NCI-H460 (cell line): ENCODE measurements around the gene ZCCHC24. TPM values are rescaled to one million over a fixed set of nuclear protein-coding genes. Genes with fewer than 3 reads are reported as not detected.

Experiments
- DNase-seq: peaks from one replicate; pipeline ENCODE4 v3.0.0-alpha.2; 2016; ENCODE audit warnings: low read depth; ENCODE audit errors: extremely low read depth
- polyA plus RNA-seq: library from polyadenylated mRNA; depleted of rRNA; stranded (reverse); fragments of >200 nt; gene quantifications from 2 replicates; pipeline ENCODE4 v1.2.3, GENCODE V29; 2014; cell fraction: nucleus; rRNA removed
- total RNA-seq: library from RNA; depleted of rRNA; stranded (reverse); fragments of >200 nt; shearing (Covaris generic); gene quantifications from 2 replicates; pipeline ENCODE4 v1.2.3, GENCODE V29; 2014; rRNA removed

Gene ZCCHC24
- 3.2 and 3.7 TPM in 2 replicates for total RNA-seq
- polyA plus RNA-seq: 2.9 and 4.0 TPM in 2 replicates

DNA sequence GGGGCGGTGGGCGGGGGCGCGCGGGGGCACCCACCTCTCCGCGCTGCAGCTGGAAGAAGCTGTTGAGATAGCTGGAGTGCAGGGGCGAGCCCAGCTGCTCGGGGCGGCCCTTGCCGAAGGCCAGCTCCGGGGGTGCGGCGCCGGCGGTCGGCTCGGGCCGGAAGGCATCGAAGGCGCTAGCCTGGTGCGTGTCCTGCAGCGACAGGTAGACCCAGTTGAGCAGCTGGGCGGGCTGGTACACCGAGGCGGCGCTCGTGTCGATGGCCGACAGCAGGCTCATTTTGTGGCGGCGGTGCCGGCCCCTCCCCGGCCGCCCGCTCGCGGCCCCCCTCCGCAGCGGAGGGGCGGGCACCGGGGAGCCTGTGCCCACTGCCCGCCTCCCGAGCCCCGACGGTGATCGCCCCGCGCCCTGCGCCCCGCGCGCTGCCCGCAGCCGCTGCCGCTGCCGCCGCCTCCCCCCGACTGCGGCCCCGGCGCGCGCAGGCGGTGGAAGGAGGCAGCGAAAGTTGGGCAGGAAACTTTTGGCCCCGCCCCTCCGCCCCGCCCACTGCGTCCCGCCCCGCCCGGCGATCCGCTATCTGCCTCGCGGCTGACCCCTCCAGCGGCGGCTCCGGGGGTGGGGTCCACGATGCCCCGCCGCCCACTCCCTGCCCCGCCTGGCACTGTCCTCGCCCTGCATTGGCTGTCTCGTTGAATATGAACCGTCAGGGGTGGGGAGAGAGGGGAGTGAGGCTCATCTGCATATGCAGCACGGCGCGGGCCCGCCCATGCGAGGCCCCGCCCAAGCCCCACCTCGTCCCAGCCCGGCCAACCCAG, at the start of gene ZCCHC24:
Gene ZCCHC24 (minus strand): TSS at position 464 of the 816 bp plus-strand sequence. CDS start 184 bp downstream, at position 280.
- DNase-seq: peak; percentile 98

DNA sequence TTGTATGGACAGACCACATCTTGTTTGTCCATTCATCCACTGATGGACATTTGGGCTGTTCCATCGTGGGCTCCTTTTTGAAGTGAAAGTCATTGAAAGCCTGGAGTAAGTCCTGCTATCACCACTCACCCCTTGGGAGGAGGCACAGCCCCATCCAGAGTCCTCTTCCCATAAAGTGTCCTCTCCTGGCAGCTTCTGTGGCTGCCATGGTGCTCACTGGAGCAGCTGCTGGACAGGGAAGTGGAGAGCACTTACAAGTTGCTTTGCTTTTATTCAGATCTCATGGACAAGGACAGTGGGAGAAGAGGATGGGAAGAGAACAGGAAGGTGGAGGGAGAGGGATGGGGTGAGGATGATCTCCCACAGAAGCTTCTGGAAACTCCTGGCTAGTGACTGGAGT, 48.4 kb upstream of the ZCCHC24 start:
- no peak for DNase-seq

DNA sequence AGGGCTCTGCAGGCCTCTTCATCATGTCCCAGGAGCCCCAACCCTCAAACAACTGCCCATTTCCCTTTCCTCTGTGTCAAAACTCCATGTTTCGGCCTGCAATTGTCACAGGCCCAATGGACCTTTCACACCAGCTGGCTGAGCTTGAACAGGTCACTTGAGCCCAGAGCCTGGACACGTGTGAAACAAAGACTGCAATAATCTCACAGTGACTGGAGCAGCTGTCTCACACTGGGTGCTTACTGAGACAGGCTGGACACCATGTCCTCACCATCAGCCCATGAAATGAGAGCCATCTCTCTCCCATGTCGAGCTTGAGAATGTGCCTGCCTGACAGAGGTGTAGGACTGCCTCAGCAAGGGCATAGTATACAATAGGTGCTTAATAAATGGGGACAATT, 47.4 kb upstream of the ZCCHC24 start:
- no peak for DNase-seq

DNA sequence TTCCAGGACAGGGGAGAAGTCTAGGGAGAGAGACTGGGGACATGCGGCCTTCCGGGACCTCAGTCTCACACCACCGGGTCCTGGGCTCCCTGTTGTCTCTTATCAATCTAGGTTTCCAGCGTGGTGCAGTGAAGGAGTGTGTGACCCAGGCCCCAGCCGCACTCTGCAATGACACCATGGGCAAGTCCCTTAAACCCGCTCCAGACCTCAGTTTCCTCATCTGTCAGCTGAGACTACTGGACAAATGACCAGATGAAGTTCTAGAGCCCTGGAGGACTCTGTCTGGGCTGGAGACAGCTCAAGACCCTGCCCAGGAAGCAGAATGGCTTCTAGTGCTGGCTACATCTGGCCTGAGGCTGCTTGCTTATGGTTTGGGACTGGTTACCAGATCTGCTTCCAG, 46.8 kb upstream of the ZCCHC24 start:
- DNase-seq: no peak

DNA sequence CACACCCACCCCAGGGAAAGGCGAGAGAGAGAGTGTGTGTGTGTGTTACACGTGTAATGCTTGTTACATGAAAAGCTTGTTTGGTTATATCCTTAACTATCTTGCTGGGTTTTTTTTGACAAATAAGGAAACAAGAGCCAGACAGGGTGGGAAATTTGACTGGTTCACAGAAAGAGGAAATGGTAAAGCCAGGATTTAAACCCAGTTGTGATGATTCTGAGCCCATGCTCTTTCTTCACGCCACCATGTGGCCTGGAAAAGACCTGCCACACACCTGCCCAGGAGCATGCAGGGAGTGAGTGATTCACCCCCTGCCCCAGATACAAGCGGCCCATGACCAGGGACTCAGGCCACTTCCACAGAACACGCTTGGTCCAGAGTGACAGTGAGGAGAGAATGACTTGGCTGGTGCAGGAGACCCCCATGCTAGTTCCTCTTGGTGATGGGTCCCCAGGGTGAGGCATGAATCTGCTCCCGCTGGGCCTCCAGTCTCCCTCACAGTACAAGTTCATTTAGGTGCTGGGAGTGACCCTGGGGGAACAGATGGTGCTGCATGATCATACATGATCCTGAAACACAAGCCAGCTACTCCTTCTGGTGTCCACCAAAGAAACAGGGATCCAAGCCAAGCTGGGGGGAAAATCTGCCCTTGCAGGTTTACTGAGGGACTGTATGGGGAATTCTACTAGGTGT, 45.9 kb upstream of the ZCCHC24 start:
- no peak for DNase-seq

DNA sequence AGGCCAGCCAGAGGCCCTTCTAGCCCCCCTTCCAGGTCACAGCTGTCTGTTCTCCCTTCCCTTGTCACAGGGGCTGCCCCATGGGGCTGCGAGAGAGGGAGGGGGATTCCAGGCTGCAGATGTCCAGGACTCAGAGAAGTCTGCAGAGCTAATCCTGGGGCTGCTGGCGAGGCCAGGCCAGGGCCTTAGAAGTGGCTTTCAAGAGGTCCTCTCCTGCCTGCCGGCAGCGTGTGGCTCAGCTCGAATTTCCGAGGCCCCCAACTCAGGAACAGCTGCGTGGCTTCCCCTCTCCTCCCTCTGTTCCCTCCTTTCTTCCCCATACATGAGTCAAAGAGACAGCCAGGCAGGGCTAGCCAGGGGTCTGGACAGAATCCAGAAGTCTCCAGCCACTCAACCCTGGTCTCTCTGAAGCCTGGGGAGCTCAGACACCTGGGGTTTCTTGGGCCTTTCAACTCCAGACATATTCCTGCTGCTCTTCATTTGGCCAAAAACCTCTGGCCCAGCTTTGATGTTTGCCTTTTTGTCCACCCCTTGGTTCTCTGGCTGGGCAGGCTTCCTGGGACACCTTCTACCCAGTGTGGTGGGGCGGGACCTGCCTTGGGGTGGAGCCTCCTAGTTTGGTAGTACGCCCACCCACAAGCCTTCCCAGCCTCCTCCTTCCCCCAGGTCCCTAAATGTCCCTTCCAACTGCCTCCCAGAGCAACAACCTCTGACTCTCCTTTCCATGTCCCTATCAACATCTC, 45.1 kb upstream of the ZCCHC24 start:
- no peak for DNase-seq

DNA sequence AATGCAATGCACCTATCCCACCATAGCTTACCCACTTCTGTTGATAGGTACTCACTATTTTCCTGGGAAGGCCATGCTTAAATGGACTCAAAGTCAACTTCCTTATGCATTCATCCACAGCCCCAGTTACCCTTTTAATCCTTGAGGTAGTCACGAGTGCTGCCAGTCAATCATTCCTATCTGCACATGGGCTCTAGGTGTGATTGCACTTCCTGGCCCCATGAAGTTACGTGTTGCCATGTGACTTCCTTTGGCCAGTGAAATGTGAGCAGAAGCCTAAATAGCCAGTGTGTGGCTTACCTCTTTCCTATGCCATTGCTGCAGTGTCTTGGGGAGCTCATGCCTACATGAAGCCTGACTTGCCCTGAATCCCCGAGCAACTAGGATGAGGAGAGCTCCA, 43.4 kb upstream of the ZCCHC24 start:
- no peak for DNase-seq

DNA sequence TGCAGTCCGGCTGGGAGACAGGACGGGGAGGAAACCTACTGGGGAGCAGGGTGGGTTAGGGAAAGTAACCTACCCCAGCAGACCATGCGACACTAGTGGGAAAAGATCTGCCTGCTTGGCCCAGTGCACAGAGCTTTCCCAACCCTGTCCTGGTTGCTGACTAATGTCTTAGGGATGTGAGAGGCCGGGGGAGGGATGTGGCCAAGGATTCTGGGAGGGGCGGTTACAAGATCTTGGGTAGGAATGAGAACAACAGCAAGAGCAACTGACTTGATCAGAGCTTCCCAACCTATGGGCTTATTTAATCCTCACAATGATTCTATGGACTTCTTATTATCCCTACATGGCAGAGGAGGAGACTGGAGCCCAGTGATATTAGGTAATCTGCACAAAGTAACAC, 42.9 kb upstream of the ZCCHC24 start:
- DNase-seq: peak; percentile 26

DNA sequence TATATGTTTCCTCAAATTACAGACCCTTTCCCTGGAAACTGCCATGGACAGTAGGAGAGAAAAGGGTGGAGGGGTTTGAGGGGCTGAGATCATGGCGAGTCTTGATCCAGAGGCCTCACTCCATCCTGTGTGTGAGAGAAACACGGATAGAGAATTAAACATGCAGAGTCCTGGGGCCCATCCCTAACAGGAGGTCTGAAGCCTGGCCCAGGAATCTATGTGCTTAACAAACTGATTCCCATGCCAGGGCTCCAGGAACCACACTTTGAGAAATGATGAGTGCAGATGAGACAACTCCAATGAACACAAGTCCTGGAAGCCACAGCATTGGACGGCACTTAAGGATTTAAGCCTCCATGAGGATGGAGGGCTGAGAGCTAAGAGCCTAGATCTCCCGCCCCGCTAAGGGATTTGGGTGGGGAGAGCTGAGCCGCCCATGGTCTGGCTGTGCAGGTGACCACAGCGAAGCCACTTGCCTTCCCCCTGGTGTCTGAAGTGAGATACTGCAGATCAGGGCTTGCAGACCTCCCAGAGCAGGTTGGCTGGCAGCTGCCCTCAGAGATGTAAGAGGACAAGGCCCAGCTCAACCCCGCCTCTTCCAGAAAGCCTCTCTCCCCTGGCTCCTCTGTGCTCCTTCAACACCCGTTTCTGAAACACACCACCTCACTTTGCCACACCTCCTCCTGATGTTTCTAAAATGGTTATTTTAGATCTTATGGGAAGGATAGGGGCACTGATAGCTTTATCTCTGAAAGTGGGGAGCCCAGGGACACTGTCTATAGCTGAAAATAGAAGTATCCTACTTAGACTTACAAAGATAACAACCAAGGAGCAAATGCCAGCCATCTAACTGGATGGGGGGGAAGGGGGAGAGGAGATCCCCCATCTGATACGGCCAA, 42.1 kb upstream of the ZCCHC24 start:
- peak; percentile 38 for DNase-seq

DNA sequence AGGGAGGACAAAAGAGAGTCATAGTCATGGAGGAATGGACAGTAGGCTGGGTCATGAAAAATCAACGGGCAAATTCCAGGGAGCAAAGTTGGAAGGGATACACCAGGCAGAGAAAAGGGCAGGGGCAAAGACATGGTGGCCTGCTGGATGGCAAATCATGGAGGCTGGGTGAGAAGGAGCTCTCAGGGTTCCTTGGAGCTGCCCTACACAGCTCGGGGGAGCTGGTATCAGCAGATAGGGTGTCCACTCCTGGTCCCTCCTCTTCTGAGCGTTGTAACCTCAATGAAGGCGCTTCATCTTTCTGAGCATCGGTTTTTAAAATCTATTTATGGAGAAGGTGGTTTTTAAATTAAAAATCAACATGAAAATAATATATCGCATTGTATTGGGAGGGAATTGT, 39.1 kb upstream of the ZCCHC24 start:
- no peak for DNase-seq

DNA sequence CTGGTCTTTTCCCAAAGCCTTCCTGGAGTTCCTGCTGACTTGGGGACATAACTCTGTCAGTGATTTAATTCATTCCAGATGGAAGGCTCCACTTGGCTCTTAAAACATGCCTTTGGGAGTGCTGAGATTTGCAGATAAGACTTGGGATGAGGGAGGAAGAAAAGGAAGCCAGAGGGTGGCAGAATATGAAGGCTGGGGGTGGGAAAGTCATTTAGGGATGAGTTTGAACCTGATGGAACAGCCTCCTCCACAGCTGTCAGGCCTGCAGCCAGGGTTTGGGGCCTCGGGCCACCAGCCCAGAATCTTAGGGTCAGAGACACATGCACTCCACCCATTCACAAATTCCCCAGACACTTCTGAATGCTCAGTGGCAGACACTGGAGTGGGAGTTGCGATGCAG, 38.5 kb upstream of the ZCCHC24 start:
- no peak for DNase-seq

DNA sequence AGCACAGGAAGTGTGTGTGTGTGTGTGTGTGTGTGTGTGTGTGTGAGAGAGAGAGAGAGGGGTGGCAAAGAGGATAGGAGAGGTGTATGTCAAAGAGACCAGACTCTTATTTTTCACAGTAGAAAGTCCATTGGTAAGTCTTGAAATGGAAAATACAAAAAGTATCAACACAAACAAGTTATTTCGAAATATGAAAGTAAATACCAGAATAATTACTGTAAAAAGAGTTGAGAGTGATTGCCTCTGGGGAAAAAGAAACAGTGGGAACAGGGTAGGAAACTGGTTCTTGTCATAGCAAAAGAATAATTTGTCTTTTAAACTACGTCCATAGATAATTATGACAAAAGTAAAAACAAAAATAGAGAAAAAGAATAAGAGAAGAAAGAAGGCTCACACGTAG, 37.9 kb upstream of the ZCCHC24 start:
- DNase-seq: no peak

DNA sequence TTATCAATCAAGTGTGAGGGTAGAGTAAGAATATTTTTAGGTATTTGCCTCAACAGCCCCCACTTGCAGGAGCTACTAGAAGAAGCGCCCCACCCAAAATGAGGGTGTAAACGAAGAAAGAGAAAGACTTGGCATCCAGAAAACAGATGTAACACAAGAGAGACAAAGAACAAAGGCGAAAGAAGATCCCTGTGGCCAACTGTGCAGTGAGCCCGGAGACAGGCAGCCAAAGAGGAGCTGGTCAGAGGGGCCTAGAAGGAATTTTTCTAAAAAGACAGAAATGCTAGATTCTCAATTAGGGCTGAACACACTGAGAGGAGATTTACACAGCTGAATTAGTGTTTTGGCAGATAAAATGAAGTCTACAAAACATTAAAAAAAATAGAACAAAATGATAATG, 37.3 kb upstream of the ZCCHC24 start:
- DNase-seq: no peak

DNA sequence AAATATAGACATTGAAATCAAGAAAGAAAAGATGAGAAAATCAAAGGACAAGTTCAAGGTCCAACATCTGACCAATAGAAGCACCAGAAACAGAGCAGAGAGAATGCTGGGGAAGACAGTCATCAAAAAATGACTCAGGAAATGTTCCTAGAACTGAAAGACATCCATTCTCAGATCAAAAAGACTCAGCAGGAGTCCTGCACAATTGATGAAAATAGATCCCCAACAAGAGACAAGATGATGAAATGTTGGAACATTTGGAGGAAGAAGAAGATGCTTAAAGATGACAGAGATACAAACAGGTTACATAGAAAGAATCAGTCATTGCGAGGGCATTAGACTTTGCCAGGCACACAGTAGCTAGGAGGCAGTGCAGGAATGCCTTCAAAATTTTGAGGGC, 36.9 kb upstream of the ZCCHC24 start:
- DNase-seq: no peak

DNA sequence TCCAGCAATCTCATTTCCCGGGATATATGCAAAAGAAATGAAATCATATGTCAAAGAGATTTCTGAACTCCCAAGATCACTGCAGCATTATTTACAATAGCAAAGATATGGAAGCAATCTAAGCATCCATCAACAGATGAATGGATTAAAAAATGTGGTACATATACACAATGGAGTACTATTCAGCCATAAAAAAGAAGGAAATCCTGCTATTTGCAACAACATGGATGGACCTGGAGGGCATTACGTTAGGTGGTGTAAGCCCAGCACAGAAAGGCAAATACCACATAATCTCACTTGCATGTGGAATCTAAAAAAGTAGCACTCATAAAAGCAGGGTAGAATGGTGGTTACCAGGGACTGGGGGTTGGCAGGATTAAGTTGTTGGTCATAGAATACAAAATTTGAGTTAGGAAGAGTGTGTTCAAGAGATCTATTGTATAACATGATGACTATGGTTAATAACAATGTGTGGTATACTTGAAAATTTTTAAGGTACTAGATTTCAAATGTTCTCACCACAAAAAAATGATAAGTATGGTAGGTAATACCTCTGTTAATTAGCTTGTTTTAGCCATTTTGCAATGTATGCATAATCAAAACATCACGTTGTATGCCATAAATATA, 34.0 kb upstream of the ZCCHC24 start:
- DNase-seq: no peak

DNA sequence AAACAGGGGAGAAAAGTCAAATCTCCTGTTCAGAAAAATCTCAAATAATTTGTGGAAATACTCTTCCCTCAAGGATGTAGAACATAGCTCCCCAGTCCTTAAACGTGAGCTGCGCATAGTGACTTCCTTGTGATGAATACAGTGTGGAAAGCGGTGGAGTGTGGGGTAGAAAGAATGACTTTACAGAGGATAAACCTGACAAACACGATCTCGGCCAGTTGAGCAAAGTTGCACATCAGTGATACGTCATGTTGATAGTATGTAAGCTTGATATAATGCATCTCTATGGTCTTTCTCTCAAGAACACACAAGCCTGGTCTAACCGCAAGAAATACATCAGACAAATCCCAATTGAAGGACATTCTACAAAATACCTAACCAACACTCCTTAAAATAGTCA, 32.0 kb upstream of the ZCCHC24 start:
- DNase-seq: no peak

DNA sequence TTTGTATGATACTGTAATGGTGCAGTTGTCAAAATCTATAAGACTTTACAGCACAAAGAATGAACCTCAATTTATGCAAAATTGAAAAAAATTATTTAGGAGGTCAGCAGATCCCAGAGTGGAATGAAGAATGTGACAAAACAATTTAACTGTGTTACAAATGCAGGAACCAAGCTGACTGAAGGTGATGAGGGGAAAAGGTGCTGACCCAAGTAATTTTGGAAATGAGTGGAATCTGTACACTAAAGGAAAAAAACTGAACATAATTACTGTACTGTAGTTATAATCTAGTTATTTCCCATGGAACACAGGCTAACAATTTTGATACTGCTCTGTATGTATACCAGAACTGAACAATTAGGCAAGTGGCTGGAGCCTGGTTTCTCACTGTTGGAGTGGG, 31.2 kb upstream of the ZCCHC24 start:
- DNase-seq: no peak

DNA sequence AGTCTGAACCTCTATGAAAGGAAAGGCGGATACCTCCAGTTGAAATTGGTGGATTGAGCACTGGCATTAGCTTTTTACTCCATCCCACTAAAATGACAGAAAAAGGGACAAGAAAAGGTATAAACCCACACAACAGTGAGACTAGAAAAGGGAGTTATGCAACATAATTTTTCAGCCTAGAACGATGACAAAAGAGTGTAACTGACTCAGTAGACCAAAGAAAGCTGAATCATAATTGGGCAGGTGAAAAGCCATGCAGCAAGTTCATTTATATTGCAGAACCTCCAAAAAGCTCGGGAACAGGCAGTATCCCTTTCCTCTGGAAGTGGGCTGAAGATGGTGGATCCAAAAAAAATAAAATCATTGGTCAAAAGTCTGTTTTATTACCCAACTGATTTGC, 30.5 kb upstream of the ZCCHC24 start:
- no peak for DNase-seq

DNA sequence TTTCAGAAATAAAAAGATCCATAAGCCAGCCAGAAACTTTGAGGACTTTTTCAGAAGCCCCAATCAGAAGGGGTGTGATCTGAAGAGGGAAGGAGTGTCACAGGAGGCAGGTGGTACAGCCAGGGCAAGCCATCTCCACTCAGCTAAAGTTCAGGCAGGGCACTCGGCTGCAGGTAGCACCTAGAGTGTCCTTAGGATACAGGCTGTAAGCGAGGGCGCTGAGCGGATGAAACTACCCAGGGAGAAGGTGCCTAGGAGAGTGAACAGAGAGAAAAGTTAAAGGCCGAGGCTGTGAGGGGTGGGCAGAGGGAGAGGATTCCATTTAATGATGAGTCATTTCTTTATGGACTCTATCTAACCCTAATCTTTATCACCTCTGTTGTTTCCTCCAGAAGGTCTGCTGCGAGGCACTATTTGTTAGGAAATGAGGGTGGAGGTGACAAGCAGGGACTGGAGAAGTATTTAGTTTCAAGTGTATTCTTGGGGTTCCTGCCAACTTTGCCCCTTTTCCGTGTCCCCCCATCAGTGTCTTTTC, 29.8 kb upstream of the ZCCHC24 start:
- DNase-seq: no peak
